ENCODE measurements around the gene HK1.

The HK1 gene

DNA sequence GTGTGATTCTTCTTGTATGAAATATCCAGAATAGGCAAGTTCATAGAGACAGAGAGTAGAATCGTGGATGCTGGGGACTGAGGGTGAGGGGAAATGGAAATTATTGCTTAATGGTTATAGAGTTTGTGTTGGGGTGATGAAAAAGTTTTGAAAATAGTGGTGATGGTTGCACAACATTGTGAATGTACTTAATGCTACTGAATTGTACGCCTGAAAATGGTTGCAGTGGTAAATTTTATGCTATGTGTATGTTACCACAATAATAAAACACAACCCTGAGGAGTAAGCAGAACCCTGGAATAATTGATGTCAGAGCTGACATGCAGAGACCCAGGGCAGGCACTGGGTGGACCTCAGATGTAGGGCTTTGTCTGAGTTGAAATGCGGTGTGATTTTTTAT is 80.9 kb downstream of the HK1 start:
- 100% methylated on average over 1 of the region's 3 CpGs for WGBS (ENCODE audit: insufficient coverage)
- ChIA-PET CTCF (no interaction called here), POLR2A (interaction anchor here (1.3 kb wide), 1 partner anchor 23 kb away, joined by 3 read pairs; no protein-coding TSS in a partner anchor)
- Histone ChIP-seq H3K9me3 (ENCODE audit: control extremely low read depth in 1 of 5, control insufficient read depth in 4 of 5, insufficient read depth in 2 of 5, low read depth in 1 of 5, low read length in 4 of 5) (no peaks in the 10 kb centered on the region), H3K4me3 (ENCODE audit: control insufficient read depth in 1 of 7, extremely low read depth in 1 of 7, insufficient read depth in 4 of 7, low read depth in 2 of 7, low read length in 6 of 7) (no peak overlapping the region), H3K4me1 (ENCODE audit: control extremely low read depth in 1 of 4, control insufficient read depth in 4 of 4, insufficient read depth in 4 of 4, low read length in 3 of 4) (peaks cover 6 to 27% (median 11%) of the 10 kb centered on the region in 4 experiments), H3K36me3 (ENCODE audit: control insufficient read depth in 4 of 4, insufficient read depth in 4 of 4, low read length in 3 of 4) (peaks cover 0 to 21% (median 19%) of the 10 kb centered on the region in 4 experiments), H3K27ac (ENCODE audit: insufficient read depth in 1 of 2, low read depth in 1 of 2, low read length in 2 of 2, poor library complexity in 1 of 2, severe bottlenecking in 2 of 2) (no peak overlapping the region), H3K27me3 (replicated peaks in 2 of 5; ENCODE audit: control insufficient read depth in 4 of 5, insufficient read depth in 5 of 5, low read length in 4 of 5) (no peaks in the 10 kb centered on the region)
- DNase-seq = peak in 2 of 3 donors; percentile 14 to 15

GRCh38 chr10:69359594-69359993 is 81.3 kb downstream of the HK1 start:
- 39% methylated on average over 5 of the region's 5 CpGs for WGBS (ENCODE audit: insufficient coverage)
- peaks cover 0 to 24% (median 21%) of the 10 kb centered on the region in 4 experiments for H3K36me3 ChIP-seq (ENCODE audit: control insufficient read depth in 4 of 4, insufficient read depth in 4 of 4, low read length in 3 of 4)
- ChIA-PET CTCF (no interaction called here), POLR2A (interaction anchor here (1.3 kb wide), 1 partner anchor 23 kb away, joined by 3 read pairs; no protein-coding TSS in a partner anchor)
- no peak overlapping the region for H3K27ac ChIP-seq (ENCODE audit: insufficient read depth in 1 of 2, low read depth in 1 of 2, low read length in 2 of 2, poor library complexity in 1 of 2, severe bottlenecking in 2 of 2)
- no peak overlapping the region for H3K4me3 ChIP-seq (ENCODE audit: control insufficient read depth in 1 of 7, extremely low read depth in 1 of 7, insufficient read depth in 4 of 7, low read depth in 2 of 7, low read length in 6 of 7)
- H3K27me3 ChIP-seq (replicated peaks in 2 of 5; ENCODE audit: control insufficient read depth in 4 of 5, insufficient read depth in 5 of 5, low read length in 4 of 5) = no peaks in the 10 kb centered on the region
- H3K9me3 ChIP-seq (ENCODE audit: control extremely low read depth in 1 of 5, control insufficient read depth in 4 of 5, insufficient read depth in 2 of 5, low read depth in 1 of 5, low read length in 4 of 5) = no peaks in the 10 kb centered on the region
- DNase-seq = peak in 2 of 3 donors; percentile 41 to 57
- peaks cover 6 to 27% (median 11%) of the 10 kb centered on the region in 4 experiments for H3K4me1 ChIP-seq (ENCODE audit: control extremely low read depth in 1 of 4, control insufficient read depth in 4 of 4, insufficient read depth in 4 of 4, low read length in 3 of 4)

DNA sequence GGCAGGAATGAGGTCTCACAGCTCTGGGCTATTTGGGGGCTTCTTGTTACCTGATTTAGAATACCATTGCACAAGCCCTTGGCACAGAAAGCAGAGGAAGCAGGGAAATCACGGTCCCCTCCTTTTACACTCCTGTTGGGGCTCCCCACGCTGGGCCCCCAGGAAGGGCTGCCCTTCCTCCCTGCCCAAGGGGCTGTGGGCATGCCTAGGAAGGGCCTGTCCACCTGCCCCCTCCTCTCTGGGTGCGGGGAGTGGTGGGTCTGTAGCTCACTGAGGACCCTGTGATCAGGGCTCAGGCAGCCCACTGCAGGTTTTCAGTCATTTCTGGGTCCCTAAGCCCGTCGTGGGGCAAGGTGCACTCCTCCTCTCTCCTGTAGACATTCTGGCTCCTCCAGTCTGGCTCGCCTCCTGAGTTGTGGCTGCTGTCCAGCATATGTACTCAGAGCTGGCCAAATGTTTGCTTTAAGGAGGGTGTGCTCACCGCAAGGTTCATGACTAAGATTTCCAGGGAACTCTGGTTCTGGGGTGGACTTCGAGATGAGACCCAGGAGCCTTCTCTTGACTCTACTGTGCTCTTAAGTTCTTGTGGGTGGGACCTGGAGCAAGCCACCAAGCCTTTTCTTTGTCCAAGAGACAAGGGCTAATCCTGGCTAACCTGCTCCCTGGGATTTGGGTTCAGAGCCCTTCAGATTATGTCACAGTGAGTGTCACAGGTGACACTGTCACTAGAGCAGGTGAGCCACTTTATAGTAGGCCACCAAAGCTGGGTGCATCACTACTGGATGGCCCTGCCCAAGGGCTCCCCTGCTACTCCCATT is 82.4 kb downstream of the HK1 start:
- DNase-seq = no peak
- H3K36me3 ChIP-seq (ENCODE audit: control insufficient read depth in 4 of 4, insufficient read depth in 4 of 4, low read length in 3 of 4) = peaks cover 0 to 34% (median 28%) of the 10 kb centered on the region in 4 experiments
- no peak overlapping the region for H3K4me3 ChIP-seq (ENCODE audit: control insufficient read depth in 1 of 7, extremely low read depth in 1 of 7, insufficient read depth in 4 of 7, low read depth in 2 of 7, low read length in 6 of 7)
- H3K4me1 ChIP-seq (ENCODE audit: control extremely low read depth in 1 of 4, control insufficient read depth in 4 of 4, insufficient read depth in 4 of 4, low read length in 3 of 4) = peaks cover 6 to 27% (median 11%) of the 10 kb centered on the region in 4 experiments
- POLR2A ChIA-PET = interaction anchor here (1.3 kb wide), 1 partner anchor 24 kb away, joined by 3 read pairs; no protein-coding TSS in a partner anchor
- 91% methylated on average over 7 of the region's 8 CpGs for WGBS (ENCODE audit: insufficient coverage)
- CTCF ChIA-PET = interaction anchor here (1.4 kb wide), 1 partner anchor 9 kb away, joined by 3 read pairs; no protein-coding TSS in a partner anchor
- no peaks in the 10 kb centered on the region for H3K9me3 ChIP-seq (ENCODE audit: control extremely low read depth in 1 of 5, control insufficient read depth in 4 of 5, insufficient read depth in 2 of 5, low read depth in 1 of 5, low read length in 4 of 5)
- no peak overlapping the region for H3K27ac ChIP-seq (ENCODE audit: insufficient read depth in 1 of 2, low read depth in 1 of 2, low read length in 2 of 2, poor library complexity in 1 of 2, severe bottlenecking in 2 of 2)
- no peaks in the 10 kb centered on the region for H3K27me3 ChIP-seq (replicated peaks in 2 of 5; ENCODE audit: control insufficient read depth in 4 of 5, insufficient read depth in 5 of 5, low read length in 4 of 5)

DNA sequence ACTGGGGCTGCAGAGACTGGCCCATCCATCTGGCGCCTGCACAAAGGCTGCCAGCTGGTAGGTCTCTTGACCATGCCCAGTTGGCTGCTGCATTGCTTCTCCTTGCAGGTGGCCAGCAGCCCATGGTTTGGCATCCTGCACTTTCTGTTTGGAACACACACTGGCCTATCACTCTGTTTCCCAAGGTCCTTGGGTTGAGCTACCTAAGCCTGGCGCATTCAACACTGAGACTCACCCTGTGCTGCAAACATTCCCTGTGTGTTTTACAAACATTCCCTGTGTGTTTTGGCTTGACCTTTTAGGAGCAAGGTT is 83.0 kb downstream of the HK1 start:
- Histone ChIP-seq H3K4me3 (ENCODE audit: control insufficient read depth in 1 of 7, extremely low read depth in 1 of 7, insufficient read depth in 4 of 7, low read depth in 2 of 7, low read length in 6 of 7) (no peak overlapping the region), H3K36me3 (ENCODE audit: control insufficient read depth in 4 of 4, insufficient read depth in 4 of 4, low read length in 3 of 4) (peaks cover 0 to 39% (median 31%) of the 10 kb centered on the region in 4 experiments), H3K27me3 (replicated peaks in 2 of 5; ENCODE audit: control insufficient read depth in 4 of 5, insufficient read depth in 5 of 5, low read length in 4 of 5) (no peaks in the 10 kb centered on the region), H3K9me3 (ENCODE audit: control extremely low read depth in 1 of 5, control insufficient read depth in 4 of 5, insufficient read depth in 2 of 5, low read depth in 1 of 5, low read length in 4 of 5) (no peaks in the 10 kb centered on the region), H3K27ac (ENCODE audit: insufficient read depth in 1 of 2, low read depth in 1 of 2, low read length in 2 of 2, poor library complexity in 1 of 2, severe bottlenecking in 2 of 2) (no peak overlapping the region), H3K4me1 (ENCODE audit: control extremely low read depth in 1 of 4, control insufficient read depth in 4 of 4, insufficient read depth in 4 of 4, low read length in 3 of 4) (peaks cover 6 to 27% (median 11%) of the 10 kb centered on the region in 4 experiments)
- DNase-seq = no peak
- WGBS (ENCODE audit: insufficient coverage) = 100% methylated on average over 2 of the region's 2 CpGs
- ChIA-PET CTCF (interaction anchor here (1.4 kb wide), 1 partner anchor 10 kb away, joined by 3 read pairs; no protein-coding TSS in a partner anchor), POLR2A (interaction anchor here (0.6 kb wide), 1 partner anchor 10 kb away, joined by 3 read pairs; no protein-coding TSS in a partner anchor)

DNA sequence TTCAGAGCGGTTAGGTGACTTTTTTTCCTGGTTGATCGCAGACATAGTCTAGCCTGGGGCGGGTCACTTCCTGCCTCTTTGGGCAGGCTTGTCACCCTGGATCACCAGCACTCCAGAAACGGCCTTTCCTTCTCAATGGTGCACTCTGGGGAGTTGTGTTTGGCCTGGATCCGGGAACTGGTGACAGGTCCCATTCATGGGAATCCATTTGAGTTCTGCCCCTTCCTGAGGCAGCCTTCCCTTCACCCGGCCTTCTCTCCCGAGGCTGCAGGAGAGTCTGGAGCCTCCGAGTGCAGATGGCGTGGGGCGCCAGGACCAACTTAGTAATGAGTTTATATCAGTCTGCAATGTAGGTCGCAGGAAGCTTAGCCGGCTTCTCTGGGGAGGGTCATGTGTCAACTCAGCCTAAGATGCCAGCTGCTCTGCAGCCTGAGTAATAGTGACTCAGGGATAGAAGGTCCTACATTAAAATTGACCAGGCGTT is 84.2 kb downstream of the HK1 start:
- Histone ChIP-seq H3K4me3 (ENCODE audit: control insufficient read depth in 1 of 7, extremely low read depth in 1 of 7, insufficient read depth in 4 of 7, low read depth in 2 of 7, low read length in 6 of 7) (no peak overlapping the region), H3K27me3 (replicated peaks in 2 of 5; ENCODE audit: control insufficient read depth in 4 of 5, insufficient read depth in 5 of 5, low read length in 4 of 5) (no peaks in the 10 kb centered on the region), H3K4me1 (ENCODE audit: control extremely low read depth in 1 of 4, control insufficient read depth in 4 of 4, insufficient read depth in 4 of 4, low read length in 3 of 4) (peaks cover 6 to 27% (median 11%) of the 10 kb centered on the region in 4 experiments), H3K27ac (ENCODE audit: insufficient read depth in 1 of 2, low read depth in 1 of 2, low read length in 2 of 2, poor library complexity in 1 of 2, severe bottlenecking in 2 of 2) (no peak overlapping the region), H3K36me3 (ENCODE audit: control insufficient read depth in 4 of 4, insufficient read depth in 4 of 4, low read length in 3 of 4) (peaks cover 0 to 51% (median 41%) of the 10 kb centered on the region in 4 experiments), H3K9me3 (ENCODE audit: control extremely low read depth in 1 of 5, control insufficient read depth in 4 of 5, insufficient read depth in 2 of 5, low read depth in 1 of 5, low read length in 4 of 5) (no peaks in the 10 kb centered on the region)
- ChIA-PET CTCF (interaction anchor here (1.0 to 3.0 kb wide), 4 partner anchors 9 to 44 kb away, joined by 3 to 11 read pairs (median 6); no protein-coding TSS in a partner anchor), POLR2A (no interaction called here)
- 95% methylated on average over 12 of the region's 13 CpGs for WGBS (ENCODE audit: insufficient coverage)
- no peak for DNase-seq

DNA sequence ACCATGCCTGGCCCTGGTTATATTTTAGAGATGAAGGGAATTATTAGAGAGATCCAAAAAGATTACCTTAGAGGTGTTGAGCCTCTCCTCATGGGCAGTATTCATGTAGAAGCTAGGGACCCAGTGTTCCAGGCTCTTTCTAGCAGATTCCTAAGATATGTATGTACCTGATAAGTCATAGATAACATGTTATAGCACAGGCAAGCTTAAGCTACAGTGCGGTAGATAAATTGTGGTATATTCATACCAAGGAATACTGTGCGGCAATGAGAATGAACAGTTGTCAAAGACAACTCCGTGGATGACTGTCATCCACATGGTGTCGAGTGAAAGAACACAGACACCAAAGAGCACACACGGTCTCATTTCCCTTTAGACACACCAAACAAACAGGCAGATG is 85.4 kb downstream of the HK1 start:
- Histone ChIP-seq H3K27me3 (replicated peaks in 2 of 5; ENCODE audit: control insufficient read depth in 4 of 5, insufficient read depth in 5 of 5, low read length in 4 of 5) (no peaks in the 10 kb centered on the region), H3K36me3 (ENCODE audit: control insufficient read depth in 4 of 4, insufficient read depth in 4 of 4, low read length in 3 of 4) (peaks cover 0 to 60% (median 45%) of the 10 kb centered on the region in 4 experiments), H3K27ac (ENCODE audit: insufficient read depth in 1 of 2, low read depth in 1 of 2, low read length in 2 of 2, poor library complexity in 1 of 2, severe bottlenecking in 2 of 2) (no peak overlapping the region), H3K4me1 (ENCODE audit: control extremely low read depth in 1 of 4, control insufficient read depth in 4 of 4, insufficient read depth in 4 of 4, low read length in 3 of 4) (peaks cover 6 to 21% (median 11%) of the 10 kb centered on the region in 4 experiments), H3K9me3 (ENCODE audit: control extremely low read depth in 1 of 5, control insufficient read depth in 4 of 5, insufficient read depth in 2 of 5, low read depth in 1 of 5, low read length in 4 of 5) (no peaks in the 10 kb centered on the region), H3K4me3 (ENCODE audit: control insufficient read depth in 1 of 7, extremely low read depth in 1 of 7, insufficient read depth in 4 of 7, low read depth in 2 of 7, low read length in 6 of 7) (no peak overlapping the region)
- POLR2A ChIA-PET = no interaction called here
- 100% methylated on average over 5 of the region's 5 CpGs for WGBS (ENCODE audit: insufficient coverage)
- no peak for DNase-seq
- CTCF ChIA-PET = interaction anchor here (1.0 to 3.0 kb wide), 7 partner anchors 10 to 125 kb away, joined by 3 to 11 read pairs (median 6); no protein-coding TSS in a partner anchor

Measured in common myeloid progenitor, CD34-positive (primary cell).